Heart right ventricle (tissue), 16 donors: ENCODE measurements around the gene BPHL. TPM values are rescaled to one million over a fixed set of nuclear protein-coding genes. Genes with fewer than 3 reads are reported as not detected.

ENCODE experiments used
- ATAC-seq, 8 donors: fragments of 200-7000 bp; cut with Tn5 transposase; one replicate each; pipeline ENCODE4 v1.9.1; 2020; ENCODE audit warnings: mild to moderate bottlenecking in 8 of 8, moderate library complexity in 8 of 8, moderate number of reproducible peaks in 1 of 8
- DNase-seq, 2 donors: peaks; one replicate each; pipeline ENCODE4 v3.0.0-alpha.2; 2020
- H3K27ac ChIP-seq, 10 donors: fragments of 200-600 bp; sonication (generic) in 2 of 10; one replicate each; pipeline versions ENCODE4 v1.5.0 to v1.8.0; 2020 to 2022; ENCODE audit warnings: mild to moderate bottlenecking in 3 of 10
- H3K27me3 ChIP-seq, 7 donors: fragments of 200-600 bp; one replicate each; pipeline ENCODE4 v1.8.0; 2021 to 2022; ENCODE audit warnings: mild to moderate bottlenecking in 2 of 7
- H3K36me3 ChIP-seq, 9 donors: fragments of 200-600 bp; sonication (generic) in 1 of 9; one replicate each; pipeline versions ENCODE4 v1.5.0 to v1.8.0; 2020 to 2022; ENCODE audit warnings: mild to moderate bottlenecking in 2 of 9
- H3K4me1 ChIP-seq, 9 donors: fragments of 200-600 bp; sonication (generic) in 1 of 9; one replicate each; pipeline versions ENCODE4 v1.5.0 to v1.8.0; 2020 to 2022; ENCODE audit warnings: mild to moderate bottlenecking in 4 of 9
- H3K4me3 ChIP-seq, 10 donors: fragments of 200-600 bp; sonication (generic) in 2 of 10; one replicate each; pipeline versions ENCODE4 v1.5.0 to v1.8.0; 2020 to 2022; ENCODE audit warnings: mild to moderate bottlenecking in 7 of 10, moderate library complexity in 2 of 10
- H3K9me3 ChIP-seq, 11 donors: fragments of 200-600 bp in 10 of 11; sonication (generic) in 2 of 11; one replicate each; pipeline versions ENCODE4 v1.5.0 to v1.8.0; 2013 to 2022; ENCODE audit warnings: mild to moderate bottlenecking in 2 of 11, control low read depth in 1 of 11, moderate library complexity in 1 of 11
- CTCF ChIP-seq, 9 donors: fragments of 200-600 bp; sonication (generic) in 2 of 9; IDR thresholded peaks; one replicate each; pipeline versions ENCODE4 v1.5.0 to v1.8.0; 2021 to 2022; ENCODE audit warnings: antibody characterized with exemption in 9 of 9, mild to moderate bottlenecking in 5 of 9, moderate library complexity in 1 of 9
- WGBS, 2 donors: extraction: QIAGEN DNeasy Blood & Tissue Kit; methylation state at CpG; one replicate each; pipeline ENCODE4 v1.1.7; 2013; ENCODE audit warnings: inconsistent platforms in 1 of 2; 5-methylcytosine and 5-hydroxymethylcytosine counted together
- intact Hi-C, 10 donors: fragments of 100-400 bp; cut with DNase I; formaldehyde crosslinking; loops; one replicate each; pipeline versions ENCODE4 v1.11.1 to v1.14.2; 2022
- polyA plus RNA-seq, 2 donors: library from polyadenylated mRNA; stranded (reverse); fragments of 200-250 nt; gene quantifications; one replicate each; pipeline ENCODE4 v1.2.3, GENCODE V29; 2013
- total RNA-seq, 10 donors: library from RNA; stranded (reverse); fragmentation: NEBNext Ultra II Directional in 3 of 10; extraction: Animal tissue kit (Norgen Biotek cat#: 25700) in 3 of 10; gene quantifications; one replicate each; pipeline versions ENCODE4 v1.2.1 to v1.2.4, GENCODE V29; 2021 to 2023
- donor health status: Arrhythmogenic right ventricular cardiomyopathy.
- donor health status: ischemic (EF 13 %, LVEDD 7.1; RV severe dilation, severe dysfunction).
- donor health status: healthy with polysubstance abuse.
- donor health status: DM: no; HTN: yes; CAD: no.
- donor health status: DM: no; HTN: no; CAD: no.
- donor health status: ischemic (EF 25% LVEDD 6.9; RV normal size, moderate dysfunction).
- donor health status: ischemic (EF 25% LVEDD 5.7; RV mildly dilated, moderate dysfunction).
- donor health status: healthy.
- donor health status: DM: yes; HTN: yes; CAD: no.
- donor health status: Ischemic cardiomyopathy.
- donor health status: ischemic (EF 35%, LVEDD 5.7; RV mildly dilated, moderate dysfunction).
- donor health status: nonischemic (EF 11% LVEDD 7.7; RV severe dilation, severe dysfunction).
- donor health status: DM: yes; HTN: yes; CAD: no.
- donor health status: PGD.
- donor health status: ischemic (EF 29% LVEDD 5.4; RV normal size, mild dysfunction).
- donor health status: nonischemic (EF 23%, LVEDD 6.1; RV moderate dilation, normal function).

BPHL gene
- total and polyA plus RNA-seq, 12 donors: 5.3 to 44.4 (median 21.0) TPM

GRCh38 chr6:3143158-3143557, 24.6 kb downstream of the BPHL start:
- H3K4me3 ChIP-seq: no peak overlapping the region
- 88 to 90% methylated on average over 6 of the region's 6 CpGs for WGBS, 2 donors
- H3K4me1 ChIP-seq: peaks cover 0 to 23% (median 12%) of the 10 kb centered on the region in 9 donors
- intact Hi-C loops: no loop called here
- no peak for TF ChIP-seq CTCF (IDR thresholded peaks at IDR 0.05)
- H3K9me3 ChIP-seq: peaks cover 0 to 8% (median 0%) of the 10 kb centered on the region in 11 donors
- no peak overlapping the region for H3K27ac ChIP-seq
- peaks cover 0 to 71% (median 26%) of the 10 kb centered on the region in 9 donors for H3K36me3 ChIP-seq
- DNase-seq (no peak), ATAC-seq (no peak)
- H3K27me3 ChIP-seq: no peaks in the 10 kb centered on the region

DNA sequence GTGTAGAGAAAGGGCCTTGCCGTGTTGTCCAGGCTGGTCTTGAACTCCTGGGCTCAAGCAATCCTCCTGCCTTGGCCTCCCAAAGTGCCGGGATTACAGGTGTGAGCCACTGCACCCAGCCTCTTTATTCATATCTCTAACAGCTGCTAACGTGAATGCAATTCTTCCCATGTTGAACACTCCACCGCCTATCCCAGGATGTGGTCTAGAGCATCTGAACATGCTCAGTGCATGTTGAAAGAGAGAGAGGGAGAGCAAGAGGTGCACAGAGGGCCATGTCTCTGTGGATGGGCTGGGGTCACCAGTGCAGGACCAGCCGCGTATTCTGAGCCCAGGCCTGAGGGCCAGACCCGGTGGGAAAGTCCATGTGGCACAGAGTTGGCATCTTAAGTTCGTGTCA, 26.1 kb downstream of the BPHL start:
- no peaks in the 10 kb centered on the region for H3K27me3 ChIP-seq
- H3K4me1 ChIP-seq: peaks cover 0 to 9% (median 4%) of the 10 kb centered on the region in 9 donors
- ATAC-seq (no peak), DNase-seq (no peak)
- peaks cover 0 to 70% (median 26%) of the 10 kb centered on the region in 9 donors for H3K36me3 ChIP-seq
- H3K27ac ChIP-seq: no peak overlapping the region
- WGBS, 2 donors: 82 to 86% methylated on average over 8 of the region's 8 CpGs
- peaks cover 0 to 8% (median 0%) of the 10 kb centered on the region in 11 donors for H3K9me3 ChIP-seq
- TF ChIP-seq CTCF (IDR thresholded peaks at IDR 0.05): no peak
- intact Hi-C loops: no loop called here
- no peak overlapping the region for H3K4me3 ChIP-seq

DNA sequence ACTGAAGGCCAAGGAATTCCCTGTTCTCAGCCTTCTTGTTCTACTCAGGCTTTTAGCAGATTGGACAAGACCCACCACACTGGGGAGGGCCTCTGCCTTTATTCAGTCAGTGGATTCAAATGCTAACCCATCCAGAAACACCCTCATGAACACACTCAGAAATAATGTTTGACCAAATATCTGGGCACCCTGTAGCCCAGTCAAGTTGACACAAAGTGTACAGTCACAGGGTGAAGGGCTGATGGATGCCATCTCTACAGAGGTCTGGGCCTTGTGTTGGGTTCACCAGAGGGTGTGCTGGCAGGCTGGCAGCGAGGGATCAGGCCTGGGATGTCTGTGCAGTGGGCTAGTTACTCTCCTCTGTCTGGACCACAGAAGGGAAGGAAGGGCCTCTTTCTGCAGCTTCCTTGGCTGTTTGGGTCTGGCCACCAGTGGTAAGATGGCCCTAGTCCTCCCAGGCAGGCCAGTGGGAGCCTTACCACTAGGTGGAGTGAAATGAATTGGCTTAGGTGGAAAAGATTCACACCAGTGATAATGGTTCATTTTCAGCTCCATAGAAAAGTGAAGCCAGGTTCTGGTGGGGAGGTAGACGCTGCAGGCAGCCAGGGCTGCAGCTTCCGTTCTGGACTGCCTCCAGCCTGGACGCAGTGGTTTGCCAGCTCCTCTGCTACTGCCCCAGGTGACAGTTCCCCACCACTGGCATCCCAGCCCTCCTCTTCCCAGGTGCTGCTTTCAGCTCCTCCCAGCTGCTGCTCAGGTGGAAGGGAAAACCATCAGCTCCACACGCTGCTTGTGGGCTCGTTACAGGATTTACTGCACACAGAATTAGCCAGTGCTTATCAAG, 29.6 kb downstream of the BPHL start:
- H3K36me3 ChIP-seq: peaks cover 0 to 54% (median 12%) of the 10 kb centered on the region in 9 donors
- WGBS, 2 donors: 91 to 93% methylated on average over 6 of the region's 6 CpGs
- DNase-seq: no peak

DNA sequence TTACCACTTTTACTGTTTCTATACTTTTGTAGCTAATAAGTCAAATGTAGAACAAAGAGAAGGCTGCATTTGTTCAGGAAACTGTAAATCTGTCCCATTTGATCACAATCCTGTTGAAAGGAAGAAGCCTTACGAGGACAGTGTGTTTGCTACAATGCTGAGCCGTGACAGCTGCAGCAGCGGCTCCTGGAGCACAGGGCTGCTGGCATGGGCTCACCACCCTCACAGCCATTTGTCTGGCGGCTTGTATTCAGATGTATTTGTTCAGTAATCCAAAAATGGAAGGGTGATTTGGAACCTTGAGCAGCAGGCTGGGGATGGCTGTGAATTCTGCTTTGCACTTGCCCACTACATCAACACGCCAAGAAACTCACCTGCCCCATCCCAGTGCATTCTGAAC, 33.2 kb downstream of the BPHL start:
- Histone ChIP-seq H3K9me3 (peaks cover 0 to 8% (median 0%) of the 10 kb centered on the region in 11 donors), H3K36me3 (peaks cover 0 to 63% (median 7%) of the 10 kb centered on the region in 9 donors), H3K4me1 (peaks cover 0 to 8% (median 0%) of the 10 kb centered on the region in 9 donors), H3K27ac (no peak overlapping the region), H3K27me3 (no peaks in the 10 kb centered on the region), H3K4me3 (no peak overlapping the region)
- WGBS, 2 donors: 71 to 73% methylated on average over 5 of the region's 5 CpGs
- TF ChIP-seq CTCF (IDR thresholded peaks at IDR 0.05): no peak
- ATAC-seq: no peak
- DNase-seq: no peak
- intact Hi-C loops: no loop called here

More for the DNA sequence above, 29.6 kb downstream of the BPHL start:
- Histone ChIP-seq H3K27ac (no peak overlapping the region), H3K4me1 (no peaks in the 10 kb centered on the region), H3K9me3 (peaks cover 0 to 8% (median 0%) of the 10 kb centered on the region in 11 donors), H3K4me3 (no peak overlapping the region), H3K27me3 (no peaks in the 10 kb centered on the region)
- no peak for ATAC-seq
- intact Hi-C loops: no loop called here
- TF ChIP-seq CTCF (IDR thresholded peaks at IDR 0.05): no peak
